HEK293 (cell line): Measurements from ENCODE around the gene PARD3.
A peak's percentile ranks its signal among the peaks of the same experiment; 100 is the strongest.

ENCODE experiments used
- CTCF ChIA-PET: fragments of 350-600 bp; formaldehyde crosslinking; extraction: SDS; loops from one replicate; lab custom pipeline; 2021; ENCODE audit warnings: antibody characterized with exemption; lab: Yijun Ruan, JAX
- POLR2A ChIA-PET: fragments of 300-600 bp; formaldehyde crosslinking; extraction: SDS; loops from one replicate; lab custom pipeline; 2020; ENCODE audit warnings: antibody characterized with exemption, inconsistent platforms; lab: Yijun Ruan, JAX
- H3K27ac ChIP-seq: fragments of 200-500 bp; sonication (Bioruptor generic); 2 replicates; pipeline ENCODE4 v1.5.1; 2014; ENCODE audit warnings: low read depth, low read length, control low read depth, inconsistent platforms; ENCODE audit errors: extremely low read depth
- H3K36me3 ChIP-seq, 2 experiments: fragments of 200-500 bp in 1 of 2; sonication (Bioruptor generic) in 1 of 2; 1 replicate in 1 of 2; 2 replicates in 1 of 2; pipeline ENCODE4 v1.5.1; 2014 to 2017; ENCODE audit warnings: inconsistent platforms in 2 of 2, low read length in 2 of 2; ENCODE audit not compliant: control insufficient read depth in 2 of 2, insufficient read depth in 1 of 2
- H3K4me1 ChIP-seq: fragments of 200-500 bp; sonication (Bioruptor generic); 2 replicates; pipeline ENCODE4 v1.5.1; 2014; ENCODE audit warnings: mild to moderate bottlenecking, low read length, inconsistent platforms; ENCODE audit not compliant: control insufficient read depth, insufficient read depth
- H3K4me3 ChIP-seq: 2 replicates; pipeline ENCODE4 v1.5.1; 2011; ENCODE audit warnings: low read depth, mild to moderate bottlenecking, control low read depth, low read length, moderate library complexity
- H3K9me3 ChIP-seq: fragments of 200-500 bp; sonication (Bioruptor generic); 2 replicates; pipeline ENCODE4 v1.5.1; 2014; ENCODE audit warnings: low read depth, low read length, inconsistent platforms; ENCODE audit not compliant: control insufficient read depth, insufficient read depth
- BCL6B ChIP-seq: fragments of 450-650 bp; formaldehyde crosslinking; IDR thresholded peaks from 2 replicates; pipeline ENCODE4 v1.5.1; 2017; ENCODE audit warnings: missing biosample characterization, missing genetic modification characterization
- GFI1B ChIP-seq: fragments of 450-650 bp; formaldehyde crosslinking; IDR thresholded peaks from 2 replicates; pipeline ENCODE4 v1.5.1; 2016; ENCODE audit warnings: missing biosample characterization, missing genetic modification characterization
- GLIS1 ChIP-seq: fragments of 450-650 bp; formaldehyde crosslinking; IDR thresholded peaks from 2 replicates; pipeline ENCODE4 v1.5.1; 2016; ENCODE audit warnings: missing biosample characterization, missing genetic modification characterization
- KLF17 ChIP-seq: fragments of 450-650 bp; formaldehyde crosslinking; IDR thresholded peaks from 2 replicates; pipeline ENCODE4 v1.5.1; 2016; ENCODE audit warnings: missing biosample characterization, missing genetic modification characterization
- KLF7 ChIP-seq: fragments of 450-650 bp; formaldehyde crosslinking; IDR thresholded peaks from 2 replicates; pipeline ENCODE4 v1.5.1; 2016; ENCODE audit warnings: missing biosample characterization, missing genetic modification characterization, borderline replicate concordance
- SCRT1 ChIP-seq: fragments of 450-650 bp; formaldehyde crosslinking; IDR thresholded peaks from 2 replicates; pipeline ENCODE4 v1.5.1; 2016; ENCODE audit warnings: missing biosample characterization, missing genetic modification characterization, borderline replicate concordance
- WT1 ChIP-seq: fragments of 450-650 bp; formaldehyde crosslinking; IDR thresholded peaks from 2 replicates; pipeline ENCODE4 v1.5.1; 2016; ENCODE audit warnings: missing biosample characterization, missing genetic modification characterization
- ZBTB17 ChIP-seq: fragments of 450-650 bp; formaldehyde crosslinking; IDR thresholded peaks from 2 replicates; pipeline ENCODE4 v1.5.1; 2016; ENCODE audit warnings: missing biosample characterization, missing genetic modification characterization
- ZBTB6 ChIP-seq: fragments of 450-650 bp; formaldehyde crosslinking; IDR thresholded peaks from 2 replicates; pipeline ENCODE4 v1.5.1; 2017; ENCODE audit warnings: missing biosample characterization, missing genetic modification characterization
- ZFP37 ChIP-seq: fragments of 450-650 bp; formaldehyde crosslinking; IDR thresholded peaks from 2 replicates; pipeline ENCODE4 v1.5.1; 2016; ENCODE audit warnings: missing biosample characterization, missing genetic modification characterization
- ZNF132 ChIP-seq: fragments of 450-650 bp; formaldehyde crosslinking; IDR thresholded peaks from 2 replicates; pipeline ENCODE4 v1.5.1; 2017; ENCODE audit warnings: missing biosample characterization, missing genetic modification characterization, borderline replicate concordance
- ZNF184 ChIP-seq: fragments of 450-650 bp; IDR thresholded peaks from 2 replicates; pipeline ENCODE4 v1.5.1; 2018; ENCODE audit warnings: missing biosample characterization, mild to moderate bottlenecking, missing genetic modification characterization
- ZNF211 ChIP-seq: fragments of 450-650 bp; formaldehyde crosslinking; IDR thresholded peaks from 2 replicates; pipeline ENCODE4 v1.5.1; 2016; ENCODE audit warnings: low read depth, missing biosample characterization, missing genetic modification characterization
- ZNF223 ChIP-seq: fragments of 450-650 bp; formaldehyde crosslinking; IDR thresholded peaks from 2 replicates; pipeline ENCODE4 v1.5.1; 2016; ENCODE audit warnings: missing biosample characterization, missing genetic modification characterization
- ZNF23 ChIP-seq: fragments of 450-650 bp; formaldehyde crosslinking; IDR thresholded peaks from 2 replicates; pipeline ENCODE4 v1.5.1; 2016; ENCODE audit warnings: missing biosample characterization, missing genetic modification characterization, borderline replicate concordance
- ZNF248 ChIP-seq: fragments of 450-650 bp; formaldehyde crosslinking; IDR thresholded peaks from 2 replicates; pipeline ENCODE4 v1.5.1; 2017; ENCODE audit warnings: missing biosample characterization, missing genetic modification characterization
- ZNF354C ChIP-seq: fragments of 450-650 bp; formaldehyde crosslinking; IDR thresholded peaks from 2 replicates; pipeline ENCODE4 v1.5.1; 2016; ENCODE audit warnings: missing biosample characterization, missing genetic modification characterization, low read depth, borderline replicate concordance
- ZNF394 ChIP-seq: fragments of 450-650 bp; formaldehyde crosslinking; IDR thresholded peaks from 2 replicates; pipeline ENCODE4 v1.5.1; 2016; ENCODE audit warnings: missing biosample characterization, missing genetic modification characterization, mild to moderate bottlenecking, moderate library complexity, borderline replicate concordance
- ZNF423 ChIP-seq: fragments of 450-650 bp; formaldehyde crosslinking; IDR thresholded peaks from 2 replicates; pipeline ENCODE4 v1.5.1; 2016; ENCODE audit warnings: missing biosample characterization, missing genetic modification characterization
- ZNF449 ChIP-seq: fragments of 450-650 bp; formaldehyde crosslinking; IDR thresholded peaks from 2 replicates; pipeline ENCODE4 v1.5.1; 2017; ENCODE audit warnings: missing biosample characterization, mild to moderate bottlenecking, missing genetic modification characterization, moderate library complexity
- ZNF529 ChIP-seq: fragments of 450-650 bp; formaldehyde crosslinking; IDR thresholded peaks from 2 replicates; pipeline ENCODE4 v1.5.1; 2017; ENCODE audit warnings: missing genetic modification characterization, missing biosample characterization; ENCODE audit not compliant: insufficient replicate concordance
- ZNF548 ChIP-seq: fragments of 450-650 bp; formaldehyde crosslinking; IDR thresholded peaks from 2 replicates; pipeline ENCODE4 v1.5.1; 2016; ENCODE audit warnings: missing biosample characterization, missing genetic modification characterization
- ZNF610 ChIP-seq: fragments of 450-650 bp; formaldehyde crosslinking; IDR thresholded peaks from 2 replicates; pipeline ENCODE4 v1.5.1; 2016; ENCODE audit warnings: missing biosample characterization, missing genetic modification characterization, borderline replicate concordance
- ZNF623 ChIP-seq: fragments of 450-650 bp; formaldehyde crosslinking; IDR thresholded peaks from 2 replicates; pipeline ENCODE4 v1.5.1; 2016; ENCODE audit warnings: missing biosample characterization, missing genetic modification characterization
- ZNF692 ChIP-seq: fragments of 450-650 bp; formaldehyde crosslinking; IDR thresholded peaks from 2 replicates; pipeline ENCODE4 v1.5.1; 2016; ENCODE audit warnings: missing biosample characterization, missing genetic modification characterization
- ZSCAN18 ChIP-seq: fragments of 450-650 bp; formaldehyde crosslinking; IDR thresholded peaks from 2 replicates; pipeline ENCODE4 v1.5.1; 2016; ENCODE audit warnings: missing biosample characterization, missing genetic modification characterization
- ZSCAN23 ChIP-seq: fragments of 450-650 bp; formaldehyde crosslinking; IDR thresholded peaks from 2 replicates; pipeline ENCODE4 v1.5.1; 2016; ENCODE audit warnings: missing biosample characterization, missing genetic modification characterization
- ZSCAN4 ChIP-seq: fragments of 450-650 bp; formaldehyde crosslinking; IDR thresholded peaks from 2 replicates; pipeline ENCODE4 v1.5.1; 2017; ENCODE audit warnings: missing biosample characterization, missing genetic modification characterization

Gene PARD3

GRCh38 chr10:34498821-34499220 is 316.3 kb downstream of the PARD3 start:
- no peak overlapping the region for H3K4me3 ChIP-seq
- no peaks in the 10 kb centered on the region for H3K36me3 ChIP-seq
- POLR2A ChIA-PET: no interaction called here
- TF ChIP-seq ZSCAN18 (no peak), ZNF248 (no peak), ZNF692 (tag by site-specific recombination) (no peak), ZNF211 (no peak), ZNF449 (no peak), ZNF223 (tag by site-specific recombination) (no peak), ZNF132 (tag by site-specific recombination) (no peak), ZNF548 (tag by site-specific recombination) (no peak), WT1 (tag by site-specific recombination) (no peak), ZNF610 (tag by site-specific recombination) (no peak), SCRT1 (no peak), ZNF423 (tag by site-specific recombination) (no peak), ZNF354C (tag by site-specific recombination) (no peak), ZNF623 (tag by site-specific recombination) (no peak), ZNF23 (tag by site-specific recombination) (no peak), ZSCAN23 (tag by site-specific recombination) (no peak), BCL6B (no peak), ZFP37 (tag by site-specific recombination) (no peak), ZNF529 (tag by site-specific recombination) (no peak), KLF17 (tag by site-specific recombination) (no peak)
- TF ChIP-seq, all 188 proteins: peak for 0
- Histone ChIP-seq H3K4me1 (no peaks in the 10 kb centered on the region; the same call in 1 of the 2 replicates), H3K27ac (no peak overlapping the region), H3K9me3 (no peaks in the 10 kb centered on the region)
- CTCF ChIA-PET: no interaction called here

- H3K9me3 ChIP-seq: no peaks in the 10 kb centered on the region
- ChIA-PET CTCF (interaction anchor here (0.6 kb wide), 1 partner anchor 785 kb away, joined by 3 read pairs; no protein-coding TSS in a partner anchor), POLR2A (no interaction called here)
- no peaks in the 10 kb centered on the region for H3K36me3 ChIP-seq
- H3K4me3 ChIP-seq: no peak overlapping the region
- no peak overlapping the region for H3K27ac ChIP-seq
- no peaks in the 10 kb centered on the region for H3K4me1 ChIP-seq
- TF ChIP-seq GLIS1 (tag by site-specific recombination): peak; percentile 80
- TF ChIP-seq KLF7 (tag by site-specific recombination): no peak
- TF ChIP-seq ZBTB6: peak; percentile 46; the same call in 1 of the 2 replicates
- peak; percentile 48; the same call in 1 of the 2 replicates for TF ChIP-seq ZNF184 (tag by site-specific recombination)
- TF ChIP-seq ZNF423 (tag by site-specific recombination): 0 out of 2 replicates have a peak, but pooled peaks have one; percentile 30
- TF ChIP-seq GFI1B (tag by site-specific recombination): no peak
- no peak for TF ChIP-seq ZNF394
- no peak for TF ChIP-seq ZSCAN4
- no peak for TF ChIP-seq ZBTB17 (tag by site-specific recombination)
These were observed 319.2 kb downstream of the PARD3 start for GRCh38 chr10:34495938-34496337.
